Measurements from ENCODE around the gene KRTAP5-2.
"Not testable (repeated sequence)": the region's sequence is repeated elsewhere in the genome, so short reads cannot be mapped to it uniquely, and the experiment has no call there.

Gene KRTAP5-2

GRCh38 chr11:1597994-1598380 lies at the start of gene KRTAP5-2:
Gene KRTAP5-2 (minus strand): TSS chr11:1598294. CDS start chr11:1598250, 44 bp downstream.
- TF ChIP-seq CTCF (conservative IDR thresholded peaks at IDR 0.05), result no peak
- no peak within 1 kb of the TSS for H3K27ac ChIP-seq

- H3K27ac ChIP-seq, result not testable (repeated sequence)
Measured at GRCh38 chr11:1646540-1646939, 48.4 kb upstream of the KRTAP5-2 start.

- no peak for TF ChIP-seq CTCF (conservative IDR thresholded peaks at IDR 0.05)
- no peak overlapping the region for H3K27ac ChIP-seq
Measured at GRCh38 chr11:1645357-1645821, 47.3 kb upstream of the KRTAP5-2 start.

GRCh38 chr11:1644601-1645356 lies 46.7 kb upstream of the KRTAP5-2 start:
- TF ChIP-seq CTCF (conservative IDR thresholded peaks at IDR 0.05), result no peak
- H3K27ac ChIP-seq, result no peak overlapping the region

- no peak for TF ChIP-seq CTCF (conservative IDR thresholded peaks at IDR 0.05)
- H3K27ac ChIP-seq, result no peak overlapping the region
Measured at GRCh38 chr11:1643146-1643690, 45.1 kb upstream of the KRTAP5-2 start.

- no peak for TF ChIP-seq CTCF (conservative IDR thresholded peaks at IDR 0.05)
- H3K27ac ChIP-seq, result no peak overlapping the region
Measured at GRCh38 chr11:1642288-1643145, 44.4 kb upstream of the KRTAP5-2 start.

- H3K27ac ChIP-seq, result no peak overlapping the region
- TF ChIP-seq CTCF (conservative IDR thresholded peaks at IDR 0.05), result no peak
Measured at GRCh38 chr11:1641096-1641495, 43.0 kb upstream of the KRTAP5-2 start.
